Measurements from ENCODE around the gene LYSMD1. TPM values are rescaled to one million over a fixed set of nuclear protein-coding genes. Genes with fewer than 3 reads are reported as not detected.
A peak's percentile ranks its signal among the peaks of the same experiment; 100 is the strongest.

The LYSMD1 gene
- total RNA-seq, 1 experiment from 2014 or later: 5.1 TPM

- TF ChIP-seq TCF7L2 (IDR thresholded peaks at IDR 0.05; ENCODE audit: low read depth, low read length): no peak
- TF ChIP-seq SIN3A (IDR thresholded peaks at IDR 0.05; ENCODE audit: borderline replicate concordance, insufficient read depth, low read depth, low read length): no peak
- TF ChIP-seq POLR2AphosphoS5 (IDR thresholded peaks at IDR 0.05; ENCODE audit: low read depth, low read length): no peak
- no peak for TF ChIP-seq CTCF (IDR thresholded peaks at IDR 0.05)
- no peak for TF ChIP-seq REST (IDR thresholded peaks at IDR 0.05; ENCODE audit: insufficient read depth in 1 of 2, low read depth in 2 of 2, low read length in 1 of 2)
- no peaks in the 10 kb centered on the region for H3K9me3 ChIP-seq (ENCODE audit: control insufficient read depth, insufficient read depth, low read depth, low read length)
- H3K27ac ChIP-seq (ENCODE audit: low read length): peak overlapping the region; percentile 71
- H3K4me3 ChIP-seq (ENCODE audit: low read depth in 2 of 2, low read length in 2 of 2): peak overlapping the region; percentile 69 to 82
- ATAC-seq: peak; percentile 4
- no peak for DNase-seq (ENCODE audit: low read depth, low spot score)
- H3K27me3 ChIP-seq (ENCODE audit: control insufficient read depth, insufficient read depth, low read length): no peaks in the 10 kb centered on the region
- H3K36me3 ChIP-seq (ENCODE audit: control insufficient read depth, insufficient read depth, low read length): no peaks in the 10 kb centered on the region
- BruUV-seq (replicated peaks): no TSS peak
- CTCF ChIA-PET: no interaction called here
- POLR2A ChIA-PET: interaction anchor here (0.8 kb wide), 1 partner anchor 289 kb away, joined by 3 read pairs; no protein-coding TSS in a partner anchor
- intact Hi-C loops (cut with micrococcal nuclease; ENCODE audit: unreplicated experiment) (no loop called here), in situ Hi-C loops (cut with HindIII; ENCODE audit: low pct_unique_long_range_greater_than_20kb, low sequenced_read_pairs) (no loop called here)
- peaks cover 7% of the 10 kb centered on the region; the same call in 1 of the 2 replicates for H3K4me1 ChIP-seq (ENCODE audit: control insufficient read depth, insufficient read depth, low read length)
These were observed 18.6 kb downstream of the LYSMD1 start for GRCh38 chr1:151147132-151147503.

GRCh38 chr1:151146412-151147131 is 19.1 kb downstream of the LYSMD1 start, which contains the start of gene SEMA6C:
SEMA6C (minus strand) TSS chr1:151146631; CDS start chr1:151142621, 4,010 bp downstream.
- ChIA-PET CTCF (no interaction called here), POLR2A (interaction anchor here (0.8 kb wide), 1 partner anchor 288 kb away, joined by 3 read pairs; no protein-coding TSS in a partner anchor)
- H3K4me3 ChIP-seq (ENCODE audit: low read depth in 2 of 2, low read length in 2 of 2): peak within 1 kb of the TSS; percentile 69 to 82
- H3K36me3 ChIP-seq (ENCODE audit: control insufficient read depth, insufficient read depth, low read length): no peaks in the 10 kb centered on the region
- no peaks in the 10 kb centered on the region for H3K27me3 ChIP-seq (ENCODE audit: control insufficient read depth, insufficient read depth, low read length)
- intact Hi-C loops (cut with micrococcal nuclease; ENCODE audit: unreplicated experiment) (no loop called here), in situ Hi-C loops (cut with HindIII; ENCODE audit: low pct_unique_long_range_greater_than_20kb, low sequenced_read_pairs) (no loop called here)
- peak; percentile 44; the same call in 1 of the 2 replicates for TF ChIP-seq POLR2AphosphoS5 (IDR thresholded peaks at IDR 0.05; ENCODE audit: low read depth, low read length)
- no peak for TF ChIP-seq REST (IDR thresholded peaks at IDR 0.05; ENCODE audit: insufficient read depth in 1 of 2, low read depth in 2 of 2, low read length in 1 of 2)
- H3K9me3 ChIP-seq (ENCODE audit: control insufficient read depth, insufficient read depth, low read depth, low read length): no peaks in the 10 kb centered on the region
- peak within 1 kb of the TSS; percentile 71 for H3K27ac ChIP-seq (ENCODE audit: low read length)
- no TSS peak for BruUV-seq (replicated peaks)
- H3K4me1 ChIP-seq (ENCODE audit: control insufficient read depth, insufficient read depth, low read length): peaks cover 7% of the 10 kb centered on the region; the same call in 1 of the 2 replicates
- ATAC-seq: peak; percentile 99
- DNase-seq (ENCODE audit: low read depth, low spot score): no peak

Measured in Panc1 (cell line).